ENCODE results near the gene TEAD1. TPM values are rescaled to one million over a fixed set of nuclear protein-coding genes. Genes with fewer than 3 reads are reported as not detected.
A peak's percentile ranks its signal among the peaks of the same experiment; 100 is the strongest.

TEAD1 gene
- total and polyA plus RNA-seq, 9 of the 15 experiments (the other 6 are each of a cell fraction or from before 2014, with no cell fraction given) = 1.7 to 17.7 (median 10.8) TPM

GRCh38 chr11:12963792-12964536, 289.7 kb downstream of the TEAD1 start:
- Histone ChIP-seq H3K4me2 (ENCODE audit: insufficient read depth, low read length) (no peak overlapping the region), H3K27me3 (ENCODE audit: control insufficient read depth in 2 of 2, insufficient read depth in 2 of 2, low read length in 2 of 2) (no peaks in the 10 kb centered on the region), H2AFZ (ENCODE audit: low read depth, low read length) (0 out of 2 replicates have a peak overlapping the region, but pooled peaks have one; percentile 4), H3K36me3 (ENCODE audit: control insufficient read depth, insufficient read depth, low read length) (peaks cover 63% of the 10 kb centered on the region), H3K27ac (ENCODE audit: extremely low read depth, low read depth, low read length) (no peak overlapping the region), H3K9me3 (replicated peaks; ENCODE audit: control insufficient read depth, insufficient read depth, low read depth, low read length) (no peaks in the 10 kb centered on the region), H3K79me2 (ENCODE audit: control insufficient read depth, insufficient read depth, low read length) (0 out of 3 replicates have a peak, but pooled peaks cover 3% of the 10 kb centered on the region), H4K20me1 (replicated peaks; ENCODE audit: control insufficient read depth, insufficient read depth, low read length) (no peaks in the 10 kb centered on the region; the same call in 1 of the 2 replicates), H3K9ac (ENCODE audit: insufficient read depth in 1 of 2, low read depth in 2 of 2, low read length in 2 of 2) (no peak overlapping the region), H3K9me1 (ENCODE audit: control insufficient read depth, insufficient read depth, low read length) (no peaks in the 10 kb centered on the region), H3K4me3 (no peak overlapping the region), H3K4me1 (replicated peaks in 1 of 2; ENCODE audit: control insufficient read depth in 2 of 2, insufficient read depth in 2 of 2, low read length in 2 of 2) (peaks cover 0 to 4% of the 10 kb centered on the region in 2 experiments; a peak in 1 of 5 replicates)
- in situ Hi-C loops (cut with MboI) (loop anchor here (10.0 kb wide), 1 partner anchor 371 kb away; no protein-coding TSS in a partner anchor), intact Hi-C loops (cut with micrococcal nuclease) (loop anchor here (1.0 to 10.0 kb wide), 4 partner anchors 151 to 371 kb away; no protein-coding TSS in a partner anchor)
- peak; percentile 94 for ATAC-seq
- peak; percentile 82 for FAIRE-seq
- no TSS peak for BruUV-seq (replicated peaks)
- 48% methylated on average over 13 of the region's 13 CpGs for WGBS (ENCODE audit: insufficient coverage, low coverage, missing lambda C conversion rate)
- ChIA-PET CTCF (ENCODE audit: low intra/inter-chr PET ratio) (interaction anchor here (0.6 to 1.9 kb wide), 6 partner anchors 150 to 603 kb away, joined by 3 to 16 read pairs (median 5); no protein-coding TSS in a partner anchor), POLR2A (interaction anchor here (1.1 to 2.5 kb wide), 3 partner anchors 10 to 17 kb away, joined by 4 to 10 read pairs (median 9); no protein-coding TSS in a partner anchor)
- peak; percentile 75 to 89 (median 85) for DNase-seq (ENCODE audit: extremely low read depth in 1 of 4, low spot score in 3 of 4)
- TF ChIP-seq, protein P1, sequence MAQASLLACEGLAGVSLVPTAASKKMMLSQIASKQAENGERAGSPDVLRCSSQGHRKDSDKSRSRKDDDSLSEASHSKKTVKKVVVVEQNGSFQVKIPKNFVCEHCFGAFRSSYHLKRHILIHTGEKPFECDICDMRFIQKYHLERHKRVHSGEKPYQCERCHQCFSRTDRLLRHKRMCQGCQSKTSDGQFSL (CRISPR knock-in tag; IDR thresholded peaks at IDR 0.05) = peak; percentile 93
- TF ChIP-seq, protein P1 (tag; IDR thresholded peaks at IDR 0.05) = peak in 1 of 2 experiments; percentile 69; a peak in 1 of 4 replicates
- TF ChIP-seq MAZ (CRISPR knock-in tag; conservative IDR thresholded peaks at IDR 0.05 in 1 of 2, IDR thresholded peaks at IDR 0.05 in 1 of 2) (peak in 1 of 2 experiments; percentile 65; a peak in 2 of 4 replicates), CTCF (IDR thresholded peaks at IDR 0.05 in 2 of 3, conservative IDR thresholded peaks at IDR 0.05 in 1 of 3; ENCODE audit: insufficient read depth in 2 of 3, low read depth in 1 of 3, low read length in 3 of 3) (peak; percentile 81 to 88 (median 81)), HBP1 (CRISPR knock-in tag; IDR thresholded peaks at IDR 0.05) (no peak), NCOA1 (IDR thresholded peaks at IDR 0.05; ENCODE audit: low read depth) (no peak), HNRNPLL (IDR thresholded peaks at IDR 0.05; ENCODE audit: low read depth, low read length, poor library complexity, severe bottlenecking) (no peak), TGIF2 (CRISPR knock-in tag; IDR thresholded peaks at IDR 0.05) (no peak), PTRF (tag; IDR thresholded peaks at IDR 0.05) (no peak), SAFB (IDR thresholded peaks at IDR 0.05; ENCODE audit: borderline replicate concordance, low read depth, low read length) (no peak)
- TF ChIP-seq, protein P2, sequence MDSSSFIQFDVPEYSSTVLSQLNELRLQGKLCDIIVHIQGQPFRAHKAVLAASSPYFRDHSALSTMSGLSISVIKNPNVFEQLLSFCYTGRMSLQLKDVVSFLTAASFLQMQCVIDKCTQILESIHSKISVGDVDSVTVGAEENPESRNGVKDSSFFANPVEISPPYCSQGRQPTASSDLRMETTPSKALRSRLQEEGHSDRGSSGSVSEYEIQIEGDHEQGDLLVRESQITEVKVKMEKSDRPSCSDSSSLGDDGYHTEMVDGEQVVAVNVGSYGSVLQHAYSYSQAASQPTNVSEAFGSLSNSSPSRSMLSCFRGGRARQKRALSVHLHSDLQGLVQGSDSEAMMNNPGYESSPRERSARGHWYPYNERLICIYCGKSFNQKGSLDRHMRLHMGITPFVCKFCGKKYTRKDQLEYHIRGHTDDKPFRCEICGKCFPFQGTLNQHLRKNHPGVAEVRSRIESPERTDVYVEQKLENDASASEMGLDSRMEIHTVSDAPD (CRISPR knock-in tag; IDR thresholded peaks at IDR 0.05) = no peak
- TF ChIP-seq, protein P3, sequence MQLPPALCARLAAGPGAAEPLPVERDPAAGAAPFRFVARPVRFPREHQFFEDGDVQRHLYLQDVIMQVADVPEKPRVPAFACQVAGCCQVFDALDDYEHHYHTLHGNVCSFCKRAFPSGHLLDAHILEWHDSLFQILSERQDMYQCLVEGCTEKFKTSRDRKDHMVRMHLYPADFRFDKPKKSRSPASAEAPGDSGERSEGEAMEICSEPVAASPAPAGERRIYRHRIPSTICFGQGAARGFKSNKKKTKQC (CRISPR knock-in tag; IDR thresholded peaks at IDR 0.05) = no peak
